ENCODE results near the gene USP30. TPM values are rescaled to one million over a fixed set of nuclear protein-coding genes. Genes with fewer than 3 reads are reported as not detected.

Gene USP30, protein sequence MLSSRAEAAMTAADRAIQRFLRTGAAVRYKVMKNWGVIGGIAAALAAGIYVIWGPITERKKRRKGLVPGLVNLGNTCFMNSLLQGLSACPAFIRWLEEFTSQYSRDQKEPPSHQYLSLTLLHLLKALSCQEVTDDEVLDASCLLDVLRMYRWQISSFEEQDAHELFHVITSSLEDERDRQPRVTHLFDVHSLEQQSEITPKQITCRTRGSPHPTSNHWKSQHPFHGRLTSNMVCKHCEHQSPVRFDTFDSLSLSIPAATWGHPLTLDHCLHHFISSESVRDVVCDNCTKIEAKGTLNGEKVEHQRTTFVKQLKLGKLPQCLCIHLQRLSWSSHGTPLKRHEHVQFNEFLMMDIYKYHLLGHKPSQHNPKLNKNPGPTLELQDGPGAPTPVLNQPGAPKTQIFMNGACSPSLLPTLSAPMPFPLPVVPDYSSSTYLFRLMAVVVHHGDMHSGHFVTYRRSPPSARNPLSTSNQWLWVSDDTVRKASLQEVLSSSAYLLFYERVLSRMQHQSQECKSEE
- total RNA-seq (ENCODE audit: low replicate concordance): 17.4 and 17.6 TPM in 2 replicates

DNA sequence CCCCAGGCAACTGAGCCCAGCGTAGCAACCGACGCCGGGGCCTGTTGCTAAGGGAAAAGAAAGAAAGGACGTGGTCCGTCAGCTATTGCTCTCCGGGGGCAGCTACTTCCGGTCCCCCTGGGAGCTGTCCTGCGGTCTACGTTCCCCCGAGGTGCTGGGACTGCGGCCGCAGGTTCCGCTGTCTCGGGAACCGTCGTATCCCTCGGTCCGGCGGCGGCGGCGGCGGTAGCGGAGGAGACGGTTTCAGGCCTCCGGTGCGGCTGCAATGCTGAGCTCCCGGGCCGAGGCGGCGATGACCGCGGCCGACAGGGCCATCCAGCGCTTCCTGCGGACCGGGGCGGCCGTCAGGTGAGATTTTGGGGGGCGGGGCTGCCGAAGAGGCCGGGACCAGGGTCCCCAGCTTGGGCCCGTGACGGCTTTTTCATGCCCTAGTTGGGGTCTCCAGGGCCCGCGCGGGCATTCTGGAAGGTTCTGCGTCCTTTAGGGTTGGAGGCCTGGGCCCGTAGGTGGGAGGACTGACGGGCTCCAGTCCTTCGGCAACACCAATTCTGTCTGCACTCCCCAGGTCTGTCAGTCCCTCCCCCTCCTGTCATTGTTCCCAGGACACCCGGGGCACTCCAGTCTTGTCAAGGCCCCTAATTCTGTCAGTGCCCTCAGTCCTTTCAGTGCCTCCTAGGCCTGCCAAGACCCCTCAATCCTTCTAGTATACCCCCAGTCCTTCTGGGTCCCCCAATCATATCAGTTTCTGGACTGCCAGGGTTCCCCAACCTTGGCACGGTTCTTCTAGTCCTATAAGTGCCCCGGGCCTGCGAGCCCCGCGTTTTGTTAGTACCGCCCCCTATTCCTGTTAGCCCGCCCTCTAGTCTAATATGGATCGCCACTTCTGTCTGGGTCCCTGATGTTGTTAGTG is at the start of gene USP30:
USP30 (plus strand) TSS at position 163 of the 910 bp plus-strand sequence; CDS start at position 266, 103 bp downstream.
- H3K27ac Mint-ChIP-seq: peak within 1 kb of the TSS; percentile 84
- H3F3A ChIP-seq (ENCODE audit: low read depth): no peaks in the 10 kb centered on the region
- peak within 1 kb of the TSS; percentile 95 for H2AFZ ChIP-seq (replicated peaks)
- H3K27me3 Mint-ChIP-seq (ENCODE audit: insufficient read depth, low read depth): peaks cover 2% of the 10 kb centered on the region
- no peaks in the 10 kb centered on the region for H4K20me1 ChIP-seq (ENCODE audit: low read depth)
- peak within 1 kb of the TSS; percentile 96 for H3K4me2 ChIP-seq
- H3K4me3 ChIP-seq: peak within 1 kb of the TSS; percentile 84
- peaks cover 9% of the 10 kb centered on the region for H3K4me1 ChIP-seq
- H3K9ac ChIP-seq: peak within 1 kb of the TSS; percentile 69
- peak within 1 kb of the TSS; percentile 98 for H3K4me3 Mint-ChIP-seq
- H3K9me3 Mint-ChIP-seq: no peaks in the 10 kb centered on the region
- H3K36me3 ChIP-seq: no peaks in the 10 kb centered on the region
- TF ChIP-seq, protein P1, sequence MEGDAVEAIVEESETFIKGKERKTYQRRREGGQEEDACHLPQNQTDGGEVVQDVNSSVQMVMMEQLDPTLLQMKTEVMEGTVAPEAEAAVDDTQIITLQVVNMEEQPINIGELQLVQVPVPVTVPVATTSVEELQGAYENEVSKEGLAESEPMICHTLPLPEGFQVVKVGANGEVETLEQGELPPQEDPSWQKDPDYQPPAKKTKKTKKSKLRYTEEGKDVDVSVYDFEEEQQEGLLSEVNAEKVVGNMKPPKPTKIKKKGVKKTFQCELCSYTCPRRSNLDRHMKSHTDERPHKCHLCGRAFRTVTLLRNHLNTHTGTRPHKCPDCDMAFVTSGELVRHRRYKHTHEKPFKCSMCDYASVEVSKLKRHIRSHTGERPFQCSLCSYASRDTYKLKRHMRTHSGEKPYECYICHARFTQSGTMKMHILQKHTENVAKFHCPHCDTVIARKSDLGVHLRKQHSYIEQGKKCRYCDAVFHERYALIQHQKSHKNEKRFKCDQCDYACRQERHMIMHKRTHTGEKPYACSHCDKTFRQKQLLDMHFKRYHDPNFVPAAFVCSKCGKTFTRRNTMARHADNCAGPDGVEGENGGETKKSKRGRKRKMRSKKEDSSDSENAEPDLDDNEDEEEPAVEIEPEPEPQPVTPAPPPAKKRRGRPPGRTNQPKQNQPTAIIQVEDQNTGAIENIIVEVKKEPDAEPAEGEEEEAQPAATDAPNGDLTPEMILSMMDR (IDR thresholded peaks at IDR 0.05): no peak
- TF ChIP-seq EZH2 (IDR thresholded peaks at IDR 0.05) (no peak), EZH2phosphoT487 (IDR thresholded peaks at IDR 0.05) (no peak)
- peak; percentile 93 for DNase-seq (ENCODE audit: low spot score)
- H3K9me3 ChIP-seq (ENCODE audit: low read depth): no peaks in the 10 kb centered on the region
- H3K27ac ChIP-seq: no peak within 1 kb of the TSS
- peaks cover 19% of the 10 kb centered on the region for H3K4me1 Mint-ChIP-seq
- no peaks in the 10 kb centered on the region for H3K27me3 ChIP-seq
- H3K36me3 Mint-ChIP-seq: no peaks in the 10 kb centered on the region
- H3K79me2 ChIP-seq (ENCODE audit: low read depth): peaks cover 8% of the 10 kb centered on the region

DNA sequence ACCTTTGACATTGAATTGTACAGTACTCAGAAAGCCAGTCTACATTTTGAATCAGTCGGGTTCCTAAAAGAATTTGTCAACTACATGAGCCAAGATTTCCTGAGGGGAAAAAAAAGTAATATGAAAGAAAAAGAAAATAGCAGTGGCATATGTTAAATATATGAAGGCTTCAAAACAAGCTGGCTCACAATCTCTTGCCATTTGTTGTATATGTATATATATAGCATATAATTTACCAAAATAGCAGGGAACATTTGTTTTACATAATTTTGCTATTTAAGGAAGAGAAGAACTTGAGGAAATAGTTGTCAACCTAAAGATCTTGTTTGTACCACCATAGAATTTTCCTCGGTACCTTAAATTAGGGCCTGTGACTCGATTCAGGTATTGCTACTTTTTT is 48.4 kb upstream of the USP30 start:
- H3K4me2 ChIP-seq: no peak overlapping the region
- DNase-seq (ENCODE audit: low spot score): no peak
- no peaks in the 10 kb centered on the region for H3K36me3 Mint-ChIP-seq
- H2AFZ ChIP-seq (replicated peaks): no peak overlapping the region
- no peak overlapping the region for H3K9ac ChIP-seq
- no peak overlapping the region for H3K4me3 Mint-ChIP-seq
- no peaks in the 10 kb centered on the region for H3K79me2 ChIP-seq (ENCODE audit: low read depth)
- H3K4me1 ChIP-seq: no peaks in the 10 kb centered on the region
- H3F3A ChIP-seq (ENCODE audit: low read depth): no peaks in the 10 kb centered on the region
- H3K27me3 ChIP-seq: no peaks in the 10 kb centered on the region
- no peaks in the 10 kb centered on the region for H3K9me3 Mint-ChIP-seq
- H3K27me3 Mint-ChIP-seq (ENCODE audit: insufficient read depth, low read depth): peaks cover 2% of the 10 kb centered on the region
- no peaks in the 10 kb centered on the region for H3K9me3 ChIP-seq (ENCODE audit: low read depth)
- no peak overlapping the region for H3K27ac Mint-ChIP-seq
- no peaks in the 10 kb centered on the region for H3K4me1 Mint-ChIP-seq
- TF ChIP-seq, protein P1 (IDR thresholded peaks at IDR 0.05): no peak
- TF ChIP-seq EZH2 (IDR thresholded peaks at IDR 0.05) (no peak), EZH2phosphoT487 (IDR thresholded peaks at IDR 0.05) (no peak)
- no peak overlapping the region for H3K4me3 ChIP-seq
- H3K27ac ChIP-seq: no peak overlapping the region
- H3K36me3 ChIP-seq: no peaks in the 10 kb centered on the region
- H4K20me1 ChIP-seq (ENCODE audit: low read depth): no peaks in the 10 kb centered on the region

DNA sequence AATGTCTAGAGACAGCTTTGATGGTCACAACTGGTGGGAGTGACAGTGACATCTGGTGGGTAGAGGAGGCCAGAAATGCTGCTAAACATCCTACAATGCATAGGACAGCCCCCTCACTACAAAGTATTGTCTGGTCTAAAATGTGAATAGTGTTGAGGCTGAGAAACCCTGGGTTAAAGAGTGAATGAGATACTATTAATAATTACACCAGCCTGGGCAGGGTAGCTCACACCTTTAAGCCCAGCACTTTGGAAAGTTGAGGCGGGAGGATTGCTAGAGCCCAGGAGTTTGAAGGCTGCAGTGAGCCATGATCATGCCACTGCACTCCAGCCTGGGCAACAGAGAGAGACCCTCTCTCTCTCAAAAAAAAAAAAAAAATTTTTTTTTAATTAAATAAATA is 42.6 kb upstream of the USP30 start:
- no peak overlapping the region for H3K27ac Mint-ChIP-seq
- peaks cover 2% of the 10 kb centered on the region for H3K27me3 Mint-ChIP-seq (ENCODE audit: insufficient read depth, low read depth)
- no peaks in the 10 kb centered on the region for H3K36me3 ChIP-seq

More for the DNA sequence above, 42.6 kb upstream of the USP30 start:
- no peak overlapping the region for H3K4me2 ChIP-seq
- H2AFZ ChIP-seq (replicated peaks): no peak overlapping the region
- no peaks in the 10 kb centered on the region for H3F3A ChIP-seq (ENCODE audit: low read depth)
- no peak overlapping the region for H3K4me3 Mint-ChIP-seq
- no peaks in the 10 kb centered on the region for H4K20me1 ChIP-seq (ENCODE audit: low read depth)
- no peak overlapping the region for H3K27ac ChIP-seq
- no peaks in the 10 kb centered on the region for H3K4me1 ChIP-seq
- H3K9me3 Mint-ChIP-seq: no peaks in the 10 kb centered on the region
- H3K9me3 ChIP-seq (ENCODE audit: low read depth): no peaks in the 10 kb centered on the region
- peak; percentile 5 for DNase-seq (ENCODE audit: low spot score)
- no peak overlapping the region for H3K9ac ChIP-seq
- H3K4me3 ChIP-seq: no peak overlapping the region
- TF ChIP-seq EZH2 (IDR thresholded peaks at IDR 0.05) (no peak), EZH2phosphoT487 (IDR thresholded peaks at IDR 0.05) (no peak)
- TF ChIP-seq, protein P1 (IDR thresholded peaks at IDR 0.05): no peak
- H3K36me3 Mint-ChIP-seq: no peaks in the 10 kb centered on the region
- no peaks in the 10 kb centered on the region for H3K4me1 Mint-ChIP-seq
- H3K27me3 ChIP-seq: no peaks in the 10 kb centered on the region
- H3K79me2 ChIP-seq (ENCODE audit: low read depth): no peaks in the 10 kb centered on the region

Data from neural progenitor cell (in vitro differentiated cells).